K562 (cell line): ENCODE measurements around the gene HPSE2. TPM values are rescaled to one million over a fixed set of nuclear protein-coding genes. Genes with fewer than 3 reads are reported as not detected.
A peak's percentile ranks its signal among the peaks of the same experiment; 100 is the strongest.
"Not testable (repeated sequence)": the region's sequence is repeated elsewhere in the genome, so short reads cannot be mapped to it uniquely, and the experiment has no call there.

Source experiments
- ATAC-seq: fragments of 200-7000 bp; cut with Tn5 transposase; 3 replicates; pipeline ENCODE4 v1.9.1; 2020; ENCODE audit warnings: moderate library complexity
- BruUV-seq: library from RNA; stranded (reverse); fragments of 400-500 nt; replicated peaks from 2 replicates; lab custom pipeline; 2021; lab: Mats Ljungman, UMichigan
- CTCF ChIA-PET: fragments of 300-600 bp; formaldehyde crosslinking; extraction: SDS; loops from one replicate; lab custom pipeline; 2021; ENCODE audit warnings: low intra/inter-chr PET ratio; lab: Yijun Ruan, JAX
- POLR2A ChIA-PET: fragments of 300-600, 350-650 bp; sonication (Branson Sonifier 250); formaldehyde crosslinking; extraction: SDS; loops from one replicate; lab custom pipeline; 2021; ENCODE audit warnings: antibody characterized with exemption, inconsistent platforms; lab: Yijun Ruan, JAX
- DNase-seq, 4 experiments: peaks; one replicate each; pipeline versions ENCODE4 v3.0.0 to v3.0.0-alpha.2; 2011 to 2018; ENCODE audit warnings: low spot score in 3 of 4, mixed read lengths in 3 of 4; ENCODE audit errors: extremely low read depth in 1 of 4
- FAIRE-seq: peaks from 2 replicates; lab custom pipeline; 2011; peaks lifted over from hg19 to GRCh38; lab: Jason Lieb, UNC
- H2AFZ ChIP-seq: 2 replicates; pipeline ENCODE4 v1.6.0; 2011; ENCODE audit warnings: low read depth, low read length, control low read depth, inconsistent platforms
- H3K27ac ChIP-seq: fragments of 200-600 bp; 3 replicates; pipeline ENCODE4 v1.8.0; 2011; ENCODE audit warnings: low read depth, mild to moderate bottlenecking, control low read depth, inconsistent platforms, low read length, moderate library complexity, mixed read lengths; ENCODE audit errors: extremely low read depth
- H3K27me3 ChIP-seq, 2 experiments: fragments of 300-600 bp in 1 of 2; 2 replicates in 1 of 2; 3 replicates in 1 of 2; pipeline versions ENCODE4 v1.6.0 to v1.8.0; 2011; ENCODE audit warnings: inconsistent platforms in 2 of 2, low read length in 2 of 2, mild to moderate bottlenecking in 1 of 2, mixed read lengths in 1 of 2, moderate library complexity in 1 of 2; ENCODE audit not compliant: control insufficient read depth in 2 of 2, insufficient read depth in 2 of 2
- H3K36me3 ChIP-seq: fragments of 300-600 bp; 3 replicates; pipeline ENCODE4 v1.8.0; 2011; ENCODE audit warnings: mild to moderate bottlenecking, low read length, inconsistent platforms; ENCODE audit not compliant: control insufficient read depth, insufficient read depth
- H3K4me1 ChIP-seq, 2 experiments: fragments of 200-600 bp in 1 of 2; replicated peaks in 1 of 2; 2 replicates in 1 of 2; 3 replicates in 1 of 2; pipeline versions ENCODE4 v1.5.1 to v1.8.0; 2011; ENCODE audit warnings: inconsistent platforms in 2 of 2, low read length in 2 of 2, mild to moderate bottlenecking in 1 of 2, mixed read lengths in 1 of 2, moderate library complexity in 1 of 2; ENCODE audit not compliant: control insufficient read depth in 2 of 2, insufficient read depth in 2 of 2
- H3K4me2 ChIP-seq: 2 replicates; pipeline ENCODE4 v1.6.1; 2011; ENCODE audit warnings: low read length, control low read depth, inconsistent platforms, mixed read lengths; ENCODE audit not compliant: insufficient read depth
- H3K4me3 ChIP-seq: fragments of 200-600 bp; sonication (generic), shearing (Covaris generic); 2 replicates; pipeline ENCODE4 v1.5.1; 2016; ENCODE audit warnings: control low read depth, inconsistent platforms
- H3K79me2 ChIP-seq: fragments of 200-600 bp; 3 replicates; pipeline ENCODE4 v1.8.0; 2011; ENCODE audit warnings: low read length, inconsistent platforms; ENCODE audit not compliant: control insufficient read depth, insufficient read depth
- H3K9ac ChIP-seq, 2 experiments: 2 replicates each; pipeline versions ENCODE4 v1.6.0 to v1.6.1; 2011; ENCODE audit warnings: low read depth in 2 of 2, low read length in 2 of 2, control low read depth in 1 of 2, inconsistent platforms in 1 of 2, mild to moderate bottlenecking in 1 of 2, mixed read lengths in 1 of 2; ENCODE audit not compliant: insufficient read depth in 1 of 2
- H3K9me1 ChIP-seq: one replicate; pipeline ENCODE4 v1.6.0; 2011; ENCODE audit warnings: inconsistent platforms, mild to moderate bottlenecking, low read length, moderate library complexity; ENCODE audit not compliant: control insufficient read depth, insufficient read depth
- H3K9me3 ChIP-seq: replicated peaks from 2 replicates; pipeline ENCODE4 v1.5.1; 2011; ENCODE audit warnings: low read depth, low read length, inconsistent platforms; ENCODE audit not compliant: control insufficient read depth, insufficient read depth
- H4K20me1 ChIP-seq: replicated peaks from 2 replicates; pipeline ENCODE4 v1.6.1; 2011; ENCODE audit warnings: low read length, inconsistent platforms, mixed read lengths; ENCODE audit not compliant: control insufficient read depth, insufficient read depth
- BMI1 ChIP-seq: fragments of 150-350 bp; IDR thresholded peaks from 2 replicates; pipeline ENCODE4 v1.6.1; 2014; ENCODE audit warnings: low read length
- CBX5 ChIP-seq: IDR thresholded peaks from 2 replicates; pipeline ENCODE4 v1.6.1; 2014; ENCODE audit warnings: low read depth, borderline replicate concordance
- EGR1 ChIP-seq: fragments of 450-650 bp; conservative IDR thresholded peaks from 2 replicates; pipeline ENCODE4 v1.6.1; 2017; ENCODE audit warnings: mild to moderate bottlenecking
- ESRRA ChIP-seq: fragments of 450-650 bp; IDR thresholded peaks from 2 replicates; pipeline ENCODE4 v1.6.1; 2014; ENCODE audit warnings: low read depth, mild to moderate bottlenecking, moderate library complexity, borderline replicate concordance
- FOXA3 ChIP-seq, 2 experiments: fragments of 450-650 bp in 1 of 2; sonication (generic) in 1 of 2; formaldehyde crosslinking; IDR thresholded peaks in 1 of 2; conservative IDR thresholded peaks in 1 of 2; 2 replicates each; pipeline versions ENCODE4 v1.4.0 to v1.8.0; 2020 to 2022; ENCODE audit warnings: mild to moderate bottlenecking in 2 of 2, missing genetic modification reagents in 1 of 2
- IRF1 ChIP-seq: sonication (generic); formaldehyde crosslinking; IDR thresholded peaks from 2 replicates; pipeline ENCODE4 v1.8.0; 2022; ENCODE audit warnings: missing genetic modification reagents, mild to moderate bottlenecking, borderline replicate concordance
- MECOM ChIP-seq: fragments of 250-450 bp; sonication (Bioruptor Pico); IDR thresholded peaks from 2 replicates; pipeline ENCODE4 v1.8.0; 2022; ENCODE audit warnings: inconsistent platforms
- SAFB2 ChIP-seq: fragments of 200-400 bp; formaldehyde crosslinking; IDR thresholded peaks from 2 replicates; pipeline ENCODE4 v1.6.1; 2018; ENCODE audit warnings: borderline replicate concordance, low read length, low read depth, moderate library complexity; ENCODE audit not compliant: severe bottlenecking
- SMARCB1 ChIP-seq: IDR thresholded peaks from 2 replicates; pipeline ENCODE4 v1.6.1; 2011; ENCODE audit warnings: improper control_type of control experiment, low read depth; ENCODE audit not compliant: insufficient read length
- SRSF9 ChIP-seq: fragments of 200-400 bp; formaldehyde crosslinking; IDR thresholded peaks from 2 replicates; pipeline ENCODE4 v1.6.1; 2017; ENCODE audit warnings: low read depth, low read length, borderline replicate concordance
- TRIM28 ChIP-seq: fragments of 450-650 bp; IDR thresholded peaks from 2 replicates; pipeline ENCODE4 v1.6.1; 2017
- ZKSCAN1 ChIP-seq: fragments of 150-350 bp; IDR thresholded peaks from 2 replicates; pipeline ENCODE4 v1.6.1; 2016; ENCODE audit warnings: low read depth, low read length
- ZNF239 ChIP-seq: fragments of 250-450 bp; sonication (Bioruptor Pico); IDR thresholded peaks from 2 replicates; pipeline ENCODE4 v1.4.0; 2020; ENCODE audit warnings: mild to moderate bottlenecking
- ZNF274 ChIP-seq: IDR thresholded peaks from 2 replicates; pipeline ENCODE4 v1.6.1; 2011; ENCODE audit warnings: low read depth, mild to moderate bottlenecking, low read length, moderate library complexity, borderline replicate concordance
- ZNF507 ChIP-seq: conservative IDR thresholded peaks from 2 replicates; pipeline ENCODE4 v1.6.1; 2017; ENCODE audit warnings: missing genetic modification characterization, missing compliant biosample characterization
- WGBS: fragments of 100-300 bp; shearing (Covaris generic); methylation state at CpG from one replicate; pipeline ENCODE4 v1.1.6; 2016; ENCODE audit warnings: low coverage, mixed read lengths; ENCODE audit not compliant: insufficient coverage; ENCODE audit errors: missing lambda C conversion rate; 5-methylcytosine and 5-hydroxymethylcytosine counted together
- in situ Hi-C: fragments of 300-500 bp; cut with MboI; formaldehyde crosslinking; loops from 4 replicates; pipeline ENCODE4 v1.15.0; 2018; ENCODE audit warnings: inconsistent platforms, mixed read lengths
- intact Hi-C: fragments of 100-400 bp; cut with micrococcal nuclease; formaldehyde crosslinking; loops from 2 replicates; pipeline ENCODE4 v1.14.2; 2022
- polyA plus RNA-seq, 8 experiments: library from polyadenylated mRNA; depleted of rRNA in 4 of 8; stranded (reverse) in 5 of 8; unstranded in 3 of 8; fragments of >200 nt; fragmentation: Nextera tagmentation in 2 of 8; fragmentation: Illumina TruSeq in 1 of 8; extraction: Ambion mirVana in 2 of 8; extraction: Trizol in 1 of 8; gene quantifications; 2 replicates each; pipeline versions ENCODE4 v1.2.1 to v1.2.3, GENCODE V29; 2011 to 2014; ENCODE audit warnings: inconsistent platforms in 1 of 8, missing spikeins in 1 of 8
- total RNA-seq, 7 experiments: library from RNA; depleted of rRNA in 6 of 7; stranded (reverse); fragments of >200 nt in 6 of 7; fragmentation: Illumina TruSeq in 2 of 7; extraction: Trizol in 2 of 7; gene quantifications; 2 replicates each; pipeline versions ENCODE4 v1.2.1 to v1.2.3, GENCODE V29; 2011 to 2021; ENCODE audit warnings: low replicate concordance in 1 of 7

HPSE2 gene
- total and polyA plus RNA-seq, 9 of the 15 experiments (the other 6 are each of a cell fraction or from before 2014, with no cell fraction given), result 0.03 to 0.10 (median 0.04) TPM; not detected in 2

- H3K36me3 ChIP-seq, H3K79me2 ChIP-seq, ATAC-seq, FAIRE-seq, H3K4me1 ChIP-seq, H3K9me1 ChIP-seq, H4K20me1 ChIP-seq, BruUV-seq, H3K9me3 ChIP-seq, intact Hi-C loops, in situ Hi-C loops, H3K27ac ChIP-seq, CTCF ChIA-PET, H3K27me3 ChIP-seq: not testable (repeated sequence)
- peak in 1 of 4 experiments; percentile 8 for DNase-seq
- peak overlapping the region; percentile 13; the same call in 1 of the 2 replicates for H3K4me3 ChIP-seq
- WGBS, result 0% methylated on average over 3 of the region's 3 CpGs
- H3K9ac ChIP-seq, result peak overlapping the region in 1 of 2 experiments; percentile 58; a peak in 1 of 4 replicates
- peak in 1 of 2 experiments; percentile 35; a peak in 1 of 4 replicates for TF ChIP-seq FOXA3 (CRISPR knock-in tag; conservative IDR thresholded peaks at IDR 0.05 in 1 of 2, IDR thresholded peaks at IDR 0.05 in 1 of 2)
- POLR2A ChIA-PET, result interaction anchor here (0.6 to 1.1 kb wide), 2 partner anchors 10 to 976 kb away, joined by 3 read pairs; no protein-coding TSS in a partner anchor
- peak overlapping the region; percentile 32; the same call in 1 of the 2 replicates for H2AFZ ChIP-seq
- H3K4me2 ChIP-seq, result 0 out of 2 replicates have a peak overlapping the region, but pooled peaks have one; percentile 25
Observed at GRCh38 chr10:99132897-99133296, 102.8 kb downstream of the HPSE2 start.

- in situ Hi-C loops (loop anchor here (10.0 kb wide), 1 partner anchor 151 kb away; no protein-coding TSS in a partner anchor), intact Hi-C loops (no loop called here)
- no peak overlapping the region for H3K4me2 ChIP-seq
- no peaks in the 10 kb centered on the region for H3K9me1 ChIP-seq
- BruUV-seq, result no TSS peak
- H3K36me3 ChIP-seq, result no peaks in the 10 kb centered on the region
- POLR2A ChIA-PET, result no interaction called here
- H3K9ac ChIP-seq, result no peak overlapping the region
- no peak for FAIRE-seq
- H2AFZ ChIP-seq, result no peak overlapping the region
- CTCF ChIA-PET, result interaction anchor here (0.6 kb wide), 1 partner anchor 11 kb away, joined by 3 read pairs; no protein-coding TSS in a partner anchor
- H3K9me3 ChIP-seq, result peaks cover 3% of the 10 kb centered on the region; the same call in 1 of the 2 replicates
- no peak for ATAC-seq
- no peak overlapping the region for H3K4me3 ChIP-seq
- no peaks in the 10 kb centered on the region for H3K79me2 ChIP-seq
- no peaks in the 10 kb centered on the region for H3K4me1 ChIP-seq
- H3K27ac ChIP-seq, result no peak overlapping the region
- no peak for DNase-seq
- H3K27me3 ChIP-seq, result no peaks in the 10 kb centered on the region
- no peaks in the 10 kb centered on the region for H4K20me1 ChIP-seq
- 10% methylated on average over 3 of the region's 3 CpGs for WGBS
- TF ChIP-seq ZKSCAN1 (no peak), EGR1 (no peak), BMI1 (no peak), TRIM28 (no peak), CBX5 (no peak), ZNF239 (CRISPR knock-in tag) (no peak), SAFB2 (no peak), SRSF9 (no peak), IRF1 (CRISPR knock-in tag) (no peak), ZNF274 (no peak), MECOM (CRISPR knock-in tag) (no peak), ZNF507 (no peak), SMARCB1 (no peak), ESRRA (no peak)
Observed at GRCh38 chr10:99125879-99126278, 109.8 kb downstream of the HPSE2 start.
